C4-2B (cell line): ENCODE results near the gene TSFM.

Experiments used
- ZFX ChIP-seq: fragments of 450-650 bp; IDR thresholded peaks from 2 replicates; pipeline ENCODE4 v1.6.1; 2017
- TF ChIP-seq, protein P1 (sequence below): fragments of 450-650 bp; conservative IDR thresholded peaks from 2 replicates; pipeline ENCODE4 v1.5.1; 2017; ENCODE audit warnings: mild to moderate bottlenecking

- TF ChIP-seq, protein P1, sequence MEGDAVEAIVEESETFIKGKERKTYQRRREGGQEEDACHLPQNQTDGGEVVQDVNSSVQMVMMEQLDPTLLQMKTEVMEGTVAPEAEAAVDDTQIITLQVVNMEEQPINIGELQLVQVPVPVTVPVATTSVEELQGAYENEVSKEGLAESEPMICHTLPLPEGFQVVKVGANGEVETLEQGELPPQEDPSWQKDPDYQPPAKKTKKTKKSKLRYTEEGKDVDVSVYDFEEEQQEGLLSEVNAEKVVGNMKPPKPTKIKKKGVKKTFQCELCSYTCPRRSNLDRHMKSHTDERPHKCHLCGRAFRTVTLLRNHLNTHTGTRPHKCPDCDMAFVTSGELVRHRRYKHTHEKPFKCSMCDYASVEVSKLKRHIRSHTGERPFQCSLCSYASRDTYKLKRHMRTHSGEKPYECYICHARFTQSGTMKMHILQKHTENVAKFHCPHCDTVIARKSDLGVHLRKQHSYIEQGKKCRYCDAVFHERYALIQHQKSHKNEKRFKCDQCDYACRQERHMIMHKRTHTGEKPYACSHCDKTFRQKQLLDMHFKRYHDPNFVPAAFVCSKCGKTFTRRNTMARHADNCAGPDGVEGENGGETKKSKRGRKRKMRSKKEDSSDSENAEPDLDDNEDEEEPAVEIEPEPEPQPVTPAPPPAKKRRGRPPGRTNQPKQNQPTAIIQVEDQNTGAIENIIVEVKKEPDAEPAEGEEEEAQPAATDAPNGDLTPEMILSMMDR, result no peak; the same call in 1 of the 2 replicates
- TF ChIP-seq ZFX, result no peak
Measured at GRCh38 chr12:57765003-57765697, 17.4 kb upstream of the TSFM start.
